PC-3 (cell line): ENCODE measurements around the gene SGCG.

ENCODE experiments used
- EZH2 ChIP-seq: fragments of 300-600 bp; sonication (generic); IDR thresholded peaks from one replicate; pipeline ENCODE4 v1.6.1; 2017; ENCODE audit warnings: antibody characterized with exemption, mild to moderate bottlenecking, low read length; ENCODE audit not compliant: unreplicated experiment
- TF ChIP-seq, protein P1 (sequence below): fragments of 300-600 bp; sonication (generic); conservative IDR thresholded peaks from 2 replicates; pipeline ENCODE4 v1.5.1; 2017; ENCODE audit warnings: antibody characterized with exemption, low read depth, mild to moderate bottlenecking, low read length

DNA sequence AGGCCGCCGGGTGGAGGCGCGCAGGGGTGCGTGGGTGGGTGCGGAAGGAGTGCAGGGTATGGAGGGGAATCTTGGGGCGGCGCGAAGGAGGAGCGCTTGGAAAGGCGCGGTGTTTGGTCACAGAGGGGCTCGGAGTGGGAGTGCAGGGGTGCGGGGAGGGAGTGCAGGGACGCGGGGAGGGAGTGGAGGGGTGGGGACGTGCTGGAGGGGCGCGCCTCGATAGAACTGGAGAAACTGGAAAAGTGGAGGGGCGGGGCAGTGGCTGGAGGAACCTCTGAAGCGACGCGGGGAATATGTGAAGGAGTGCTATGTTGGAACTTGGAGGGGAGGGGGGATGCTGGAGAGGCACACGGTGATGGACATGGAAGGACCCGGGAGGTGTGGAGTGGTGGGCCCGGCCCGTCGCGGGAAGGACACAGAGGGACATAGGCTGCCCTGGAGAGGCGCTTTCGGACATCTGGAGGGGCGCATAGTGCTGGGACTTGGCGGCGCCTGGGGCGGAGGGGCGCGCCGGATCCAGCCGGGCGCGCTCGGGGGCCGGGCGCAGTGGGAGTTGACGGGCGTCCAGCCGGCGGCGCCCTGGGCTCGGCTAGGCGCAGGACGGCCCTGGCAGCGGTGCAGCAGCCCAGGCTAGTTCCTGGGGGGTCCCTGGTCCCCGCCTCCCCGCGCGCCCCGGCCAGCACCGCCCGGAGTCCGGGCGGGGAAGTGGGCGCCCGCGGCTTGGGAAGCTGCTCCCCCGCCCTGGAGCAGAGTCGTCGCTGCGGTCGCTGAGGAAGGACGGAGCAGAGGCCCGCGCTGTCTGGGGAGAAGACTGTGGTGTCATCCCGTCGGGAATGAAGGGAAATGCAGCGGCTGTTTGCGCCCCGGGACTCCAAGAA, 20.8 kb upstream of the SGCG start:
- TF ChIP-seq, protein P1, sequence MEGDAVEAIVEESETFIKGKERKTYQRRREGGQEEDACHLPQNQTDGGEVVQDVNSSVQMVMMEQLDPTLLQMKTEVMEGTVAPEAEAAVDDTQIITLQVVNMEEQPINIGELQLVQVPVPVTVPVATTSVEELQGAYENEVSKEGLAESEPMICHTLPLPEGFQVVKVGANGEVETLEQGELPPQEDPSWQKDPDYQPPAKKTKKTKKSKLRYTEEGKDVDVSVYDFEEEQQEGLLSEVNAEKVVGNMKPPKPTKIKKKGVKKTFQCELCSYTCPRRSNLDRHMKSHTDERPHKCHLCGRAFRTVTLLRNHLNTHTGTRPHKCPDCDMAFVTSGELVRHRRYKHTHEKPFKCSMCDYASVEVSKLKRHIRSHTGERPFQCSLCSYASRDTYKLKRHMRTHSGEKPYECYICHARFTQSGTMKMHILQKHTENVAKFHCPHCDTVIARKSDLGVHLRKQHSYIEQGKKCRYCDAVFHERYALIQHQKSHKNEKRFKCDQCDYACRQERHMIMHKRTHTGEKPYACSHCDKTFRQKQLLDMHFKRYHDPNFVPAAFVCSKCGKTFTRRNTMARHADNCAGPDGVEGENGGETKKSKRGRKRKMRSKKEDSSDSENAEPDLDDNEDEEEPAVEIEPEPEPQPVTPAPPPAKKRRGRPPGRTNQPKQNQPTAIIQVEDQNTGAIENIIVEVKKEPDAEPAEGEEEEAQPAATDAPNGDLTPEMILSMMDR: no peak
- TF ChIP-seq EZH2: no peak
